Neuronal stem cell (in vitro differentiated cells): Measurements from ENCODE around the gene C5orf15.

Experiments
- DNase-seq: peaks from one replicate; pipeline ENCODE4 v3.0.0-alpha.2; 2013; ENCODE audit warnings: low spot score
- H2AFZ ChIP-seq: one replicate; pipeline ENCODE4 v1.6.1; 2013; ENCODE audit warnings: mild to moderate bottlenecking, low read length, inconsistent platforms
- H2AK5ac ChIP-seq: 2 replicates; pipeline ENCODE4 v1.6.1; 2013; ENCODE audit warnings: low read depth, mild to moderate bottlenecking, inconsistent platforms, low read length, moderate library complexity, mixed read lengths
- H2BK120ac ChIP-seq: 2 replicates; pipeline ENCODE4 v1.6.1; 2013; ENCODE audit warnings: low read depth, mild to moderate bottlenecking, inconsistent platforms, low read length, moderate library complexity, mixed read lengths
- H2BK12ac ChIP-seq: one replicate; pipeline ENCODE4 v1.6.1; 2013; ENCODE audit warnings: low read length, inconsistent platforms
- H2BK15ac ChIP-seq: 2 replicates; pipeline ENCODE4 v1.6.1; 2013; ENCODE audit warnings: mild to moderate bottlenecking, low read length, inconsistent platforms, mixed read lengths
- H2BK5ac ChIP-seq: one replicate; pipeline ENCODE4 v1.6.1; 2013; ENCODE audit warnings: inconsistent platforms, mild to moderate bottlenecking, low read length, moderate library complexity
- H3K14ac ChIP-seq: one replicate; pipeline ENCODE4 v1.6.1; 2013; ENCODE audit warnings: low read length, inconsistent platforms
- H3K18ac ChIP-seq: 2 replicates; pipeline ENCODE4 v1.6.1; 2013; ENCODE audit warnings: low read length, inconsistent platforms
- H3K23ac ChIP-seq: 2 replicates; pipeline ENCODE4 v1.6.1; 2013; ENCODE audit warnings: low read depth, mild to moderate bottlenecking, mixed read lengths, low read length, inconsistent platforms; ENCODE audit not compliant: poor library complexity
- H3K27ac ChIP-seq: replicated peaks from 3 replicates; pipeline ENCODE4 v1.5.1; 2013; ENCODE audit warnings: low read length, inconsistent platforms
- H3K27me3 ChIP-seq, 3 experiments: 2 replicates each; pipeline ENCODE4 v1.6.1; 2013; ENCODE audit warnings: low read length in 3 of 3, mild to moderate bottlenecking in 2 of 3, inconsistent platforms in 1 of 3, low read depth in 1 of 3, mixed read lengths in 1 of 3, moderate library complexity in 1 of 3; ENCODE audit not compliant: control insufficient read depth in 3 of 3, insufficient read depth in 3 of 3
- H3K36me3 ChIP-seq, 2 donors: replicated peaks in 1 of 2; 2 replicates each; pipeline ENCODE4 v1.6.1; 2013; ENCODE audit warnings: low read length in 2 of 2; ENCODE audit not compliant: control insufficient read depth in 2 of 2, insufficient read depth in 2 of 2
- H3K4ac ChIP-seq: 2 replicates; pipeline ENCODE4 v1.6.1; 2013; ENCODE audit warnings: inconsistent platforms, mild to moderate bottlenecking, low read length, moderate library complexity
- H3K4me1 ChIP-seq, 2 donors: 1 replicate in 1 of 2; 2 replicates in 1 of 2; pipeline ENCODE4 v1.6.1; 2013; ENCODE audit warnings: low read length in 2 of 2, low read depth in 1 of 2; ENCODE audit not compliant: control insufficient read depth in 2 of 2, insufficient read depth in 1 of 2
- H3K4me2 ChIP-seq: one replicate; pipeline ENCODE4 v1.6.1; 2013; ENCODE audit warnings: mild to moderate bottlenecking, low read length, inconsistent platforms; ENCODE audit not compliant: insufficient read depth, poor library complexity, severe bottlenecking
- H3K4me3 ChIP-seq, 2 donors: 2 replicates each; pipeline ENCODE4 v1.5.1; 2013; ENCODE audit warnings: low read length in 2 of 2, mild to moderate bottlenecking in 2 of 2, inconsistent platforms in 1 of 2, moderate library complexity in 1 of 2
- H3K79me1 ChIP-seq: one replicate; pipeline ENCODE4 v1.6.1; 2013; ENCODE audit warnings: low read depth, mild to moderate bottlenecking, inconsistent platforms, low read length, moderate library complexity
- H3K9ac ChIP-seq: one replicate; pipeline ENCODE4 v1.6.1; 2013; ENCODE audit warnings: mild to moderate bottlenecking, low read depth, low read length, inconsistent platforms; ENCODE audit not compliant: poor library complexity
- H3K9me3 ChIP-seq, 2 donors: replicated peaks in 1 of 2; 2 replicates each; pipeline versions ENCODE3 to v1.6.1; 2013; ENCODE audit warnings: low read length in 2 of 2, mild to moderate bottlenecking in 2 of 2, inconsistent platforms in 1 of 2, low read depth in 1 of 2, mixed read lengths in 1 of 2, moderate library complexity in 1 of 2; ENCODE audit not compliant: control insufficient read depth in 2 of 2, insufficient read depth in 1 of 2
- H4K8ac ChIP-seq: one replicate; pipeline ENCODE4 v1.6.1; 2013; ENCODE audit warnings: low read depth, mild to moderate bottlenecking, inconsistent platforms, low read length, moderate library complexity
- H4K91ac ChIP-seq: one replicate; pipeline ENCODE4 v1.6.1; 2013; ENCODE audit warnings: low read length, low read depth, mild to moderate bottlenecking, inconsistent platforms; ENCODE audit not compliant: poor library complexity
- WGBS, 2 donors: extraction: QIAGEN DNeasy Blood & Tissue Kit; methylation state at CpG; one replicate each; pipeline ENCODE4 v1.1.7; 2013; ENCODE audit warnings: missing lambda C conversion rate in 2 of 2, mixed read lengths in 1 of 2; ENCODE audit not compliant: insufficient read length in 2 of 2, insufficient replicate concordance in 1 of 2; ENCODE audit errors: extremely low coverage in 2 of 2; 5-methylcytosine and 5-hydroxymethylcytosine counted together

Gene C5orf15

DNA sequence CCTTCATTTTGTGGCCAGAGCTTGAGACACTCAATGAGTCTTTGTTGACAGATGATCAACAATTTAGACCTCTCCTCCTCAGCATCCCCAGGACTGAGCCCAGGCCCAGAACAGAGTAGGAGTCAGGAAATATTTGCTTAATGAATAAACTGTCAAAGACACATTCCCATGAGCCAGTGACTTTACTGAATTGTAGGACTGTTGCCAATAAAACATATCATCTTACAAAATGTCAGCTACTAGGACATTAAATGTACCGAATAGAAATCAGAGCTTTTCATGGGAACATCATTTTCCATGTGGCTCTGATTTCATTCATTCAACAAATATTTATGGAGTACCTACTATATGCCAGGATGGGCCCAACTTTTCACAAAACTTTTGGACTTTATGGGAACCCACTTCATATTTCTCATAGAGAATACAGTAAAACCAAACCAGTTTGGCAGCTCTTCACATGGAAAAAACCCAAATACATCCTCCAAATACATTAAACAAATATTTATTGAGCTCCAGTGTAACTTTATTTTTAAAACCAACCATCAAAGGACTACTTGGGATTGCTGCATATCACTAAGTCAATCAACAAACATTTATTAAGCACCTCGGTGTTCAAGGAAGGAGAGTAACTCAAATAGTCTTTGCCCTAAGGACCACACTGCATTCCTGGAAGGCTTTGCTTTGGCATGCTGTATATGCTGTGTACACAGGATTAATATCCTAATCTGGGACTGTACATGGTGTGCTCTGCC, 24.9 kb upstream of the C5orf15 start:
- Histone ChIP-seq H3K27me3 (no peaks in the 10 kb centered on the region), H4K8ac (no peak overlapping the region), H3K36me3 (peaks cover 15 to 41% of the 10 kb centered on the region in 2 donors), H3K4me2 (no peak overlapping the region), H4K91ac (no peak overlapping the region), H2AFZ (no peak overlapping the region), H3K27ac (no peak overlapping the region), H3K23ac (no peak overlapping the region), H2BK5ac (no peak overlapping the region), H2BK120ac (no peak overlapping the region), H3K4ac (no peak overlapping the region), H3K14ac (no peak overlapping the region), H3K9me3 (no peaks in the 10 kb centered on the region), H3K4me3 (no peak overlapping the region), H2AK5ac (no peak overlapping the region), H2BK12ac (no peak overlapping the region), H3K9ac (no peak overlapping the region), H3K79me1 (peaks cover 12% of the 10 kb centered on the region), H2BK15ac (no peak overlapping the region), H3K18ac (no peak overlapping the region), H3K4me1 (peaks cover 11 to 12% of the 10 kb centered on the region in 2 donors)
- WGBS, 2 donors = no CpG with 5 or more reads among the region's 2 CpGs
- DNase-seq = no peak

DNA sequence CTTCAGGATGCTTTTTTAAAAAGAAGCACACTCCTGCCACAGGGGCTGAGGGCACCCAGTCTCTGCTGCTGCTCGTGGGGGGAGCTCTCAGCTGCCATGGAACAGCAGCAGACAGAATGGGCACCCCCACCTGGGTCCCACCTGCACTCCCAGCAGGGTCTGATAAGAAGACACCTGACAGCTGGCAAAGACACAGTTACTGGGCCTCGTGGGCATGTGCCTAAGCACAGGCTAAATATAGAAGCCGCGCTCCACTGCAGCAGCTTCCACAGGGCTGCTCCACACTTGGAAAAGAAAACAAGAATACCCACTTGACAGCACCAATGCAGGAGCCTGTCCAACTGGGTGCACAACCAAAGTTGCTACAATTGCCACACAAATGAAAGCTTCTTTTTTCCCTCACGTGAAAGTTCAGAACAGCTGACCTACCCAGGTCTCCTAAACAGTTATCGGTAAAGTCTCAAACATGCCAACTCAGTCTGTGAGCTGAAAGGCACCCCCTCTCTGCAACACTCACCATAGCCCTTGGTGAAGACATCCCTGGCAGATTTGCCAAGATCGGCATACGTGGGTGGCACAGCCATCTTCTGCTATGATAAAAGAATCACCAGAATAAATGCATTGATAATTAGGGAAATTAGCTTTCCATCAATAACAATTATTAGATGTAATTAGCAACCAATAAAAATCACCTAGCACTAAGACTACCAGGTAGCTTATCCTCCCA, 24.2 kb upstream of the C5orf15 start:
- Histone ChIP-seq H3K27me3 (no peaks in the 10 kb centered on the region), H3K18ac (no peak overlapping the region), H3K14ac (no peak overlapping the region), H2BK12ac (no peak overlapping the region), H3K36me3 (peaks cover 15 to 49% of the 10 kb centered on the region in 2 donors), H4K91ac (no peak overlapping the region), H3K9me3 (no peaks in the 10 kb centered on the region), H2AFZ (no peak overlapping the region), H4K8ac (no peak overlapping the region), H3K4ac (no peak overlapping the region), H3K79me1 (peaks cover 12% of the 10 kb centered on the region), H2AK5ac (no peak overlapping the region), H3K23ac (no peak overlapping the region), H2BK15ac (no peak overlapping the region), H3K4me1 (peaks cover 11 to 12% of the 10 kb centered on the region in 2 donors), H2BK120ac (no peak overlapping the region), H3K9ac (no peak overlapping the region), H3K4me2 (no peak overlapping the region), H3K27ac (no peak overlapping the region), H3K4me3 (no peak overlapping the region), H2BK5ac (no peak overlapping the region)
- no CpG with 5 or more reads among the region's 8 CpGs for WGBS, 2 donors
- DNase-seq = no peak

DNA sequence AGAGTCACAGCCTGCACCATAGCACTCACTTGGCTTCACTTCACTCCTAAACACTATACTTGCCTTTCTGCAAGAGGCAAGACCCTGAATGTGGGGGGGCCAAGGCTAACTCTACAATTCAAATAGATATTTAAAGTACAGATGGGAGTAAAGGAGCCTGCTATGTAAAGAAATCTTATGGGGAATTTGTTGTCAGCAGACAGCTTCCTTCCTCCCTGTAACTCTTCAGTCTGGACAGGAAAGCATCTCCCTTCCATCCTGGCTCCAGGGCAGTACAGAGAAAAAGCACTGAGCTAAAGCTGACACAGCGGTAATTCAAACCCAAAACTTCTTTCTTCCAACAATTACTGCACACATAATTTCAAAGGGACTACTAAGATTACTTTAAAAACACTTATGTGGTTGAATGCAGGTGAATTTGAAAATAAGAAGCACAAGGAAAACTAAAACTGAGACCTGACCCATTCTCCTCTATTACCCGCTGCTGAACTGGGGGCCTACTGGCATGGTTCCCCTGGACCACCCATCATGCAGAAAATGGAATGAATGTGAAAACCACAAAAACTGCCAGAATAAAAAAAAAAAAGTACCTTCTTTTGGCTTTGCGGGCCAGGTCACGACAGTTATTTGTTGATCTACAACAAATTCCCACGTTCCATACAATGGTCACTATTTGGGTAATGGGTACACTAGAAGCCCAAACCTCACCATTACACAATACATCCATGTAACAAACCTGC, 22.9 kb upstream of the C5orf15 start:
- H3K9ac ChIP-seq = no peak overlapping the region
- WGBS, 2 donors = no CpG with 5 or more reads among the region's 5 CpGs
- peaks cover 17 to 61% of the 10 kb centered on the region in 2 donors for H3K36me3 ChIP-seq
- no peak overlapping the region for H3K4me2 ChIP-seq
- H4K91ac ChIP-seq = no peak overlapping the region
- H3K79me1 ChIP-seq = peaks cover 10% of the 10 kb centered on the region
- H3K18ac ChIP-seq = no peak overlapping the region
- no peak overlapping the region for H2BK5ac ChIP-seq
- H2BK15ac ChIP-seq = no peak overlapping the region
- no peak overlapping the region for H3K4ac ChIP-seq
- no peak overlapping the region for H2BK12ac ChIP-seq
- no peak overlapping the region for H3K4me3 ChIP-seq
- no peak overlapping the region for H3K23ac ChIP-seq
- H3K27ac ChIP-seq = no peak overlapping the region
- no peaks in the 10 kb centered on the region for H3K27me3 ChIP-seq
- peaks cover 11 to 12% of the 10 kb centered on the region in 2 donors for H3K4me1 ChIP-seq
- H2AFZ ChIP-seq = no peak overlapping the region
- no peak overlapping the region for H2BK120ac ChIP-seq
- H4K8ac ChIP-seq = no peak overlapping the region
- no peak overlapping the region for H3K14ac ChIP-seq
- no peaks in the 10 kb centered on the region for H3K9me3 ChIP-seq
- DNase-seq = no peak
- H2AK5ac ChIP-seq = no peak overlapping the region

DNA sequence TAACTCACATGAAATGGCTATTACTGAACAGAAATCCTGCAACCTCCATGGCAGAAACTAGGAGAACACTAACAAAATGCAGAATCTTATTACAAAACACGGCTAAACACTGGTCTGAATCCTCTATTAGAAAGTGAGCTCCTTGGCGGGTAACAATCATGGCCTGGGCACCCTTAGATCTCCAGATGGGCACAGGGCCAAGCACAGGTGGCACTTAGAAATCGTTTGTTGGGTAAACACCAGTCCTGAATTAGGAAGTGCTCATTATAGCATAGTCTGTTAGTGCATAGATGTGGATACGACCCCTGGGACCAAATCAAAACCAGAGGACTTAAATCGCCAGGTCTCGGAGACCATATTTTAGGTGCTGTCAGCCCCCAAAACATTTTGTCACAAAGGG, 22.0 kb upstream of the C5orf15 start:
- Histone ChIP-seq H3K79me1 (peaks cover 4% of the 10 kb centered on the region), H3K4ac (no peak overlapping the region), H3K23ac (no peak overlapping the region), H2BK12ac (no peak overlapping the region), H3K4me2 (no peak overlapping the region), H3K36me3 (peaks cover 22 to 71% of the 10 kb centered on the region in 2 donors), H3K27ac (no peak overlapping the region), H2AFZ (no peak overlapping the region), H3K4me3 (no peak overlapping the region), H2BK15ac (no peak overlapping the region), H2BK120ac (no peak overlapping the region), H3K27me3 (no peaks in the 10 kb centered on the region), H2BK5ac (no peak overlapping the region), H2AK5ac (no peak overlapping the region), H3K4me1 (peaks cover 2 to 5% of the 10 kb centered on the region in 2 donors), H3K14ac (no peak overlapping the region), H4K91ac (no peak overlapping the region), H3K18ac (no peak overlapping the region), H3K9ac (no peak overlapping the region), H4K8ac (no peak overlapping the region), H3K9me3 (no peaks in the 10 kb centered on the region)
- no peak for DNase-seq
- no CpG with 5 or more reads among the region's 6 CpGs for WGBS, 2 donors
